ENCODE results near the gene PARN.

DNA sequence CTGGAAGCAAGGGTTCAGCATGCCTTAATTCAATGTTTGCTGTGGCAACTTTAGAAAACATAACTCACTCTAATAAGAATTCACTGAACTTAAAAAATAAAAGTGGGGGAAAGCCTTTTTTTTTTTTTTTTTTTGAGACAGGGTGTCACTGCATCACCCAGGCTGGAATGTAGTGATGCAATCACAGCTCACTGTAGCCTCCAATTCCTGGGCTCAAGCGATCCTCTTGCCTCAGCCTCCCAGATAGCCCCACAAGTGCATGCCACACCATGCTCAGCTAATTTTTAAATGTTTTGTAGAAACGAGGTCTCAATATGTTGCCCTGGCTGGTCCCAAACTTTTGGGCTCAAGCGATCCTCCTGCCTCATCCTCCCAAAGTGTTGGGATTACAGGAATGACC, 243.9 kb downstream of the PARN start:
- TF ChIP-seq EZH2 (IDR thresholded peaks at IDR 0.05; ENCODE audit: low read depth, unreplicated experiment) = no peak
- TF ChIP-seq CTCF (conservative IDR thresholded peaks at IDR 0.05; ENCODE audit: low read depth in 2 of 2) = no peak
- TF ChIP-seq EZH2phosphoT487 (IDR thresholded peaks at IDR 0.05; ENCODE audit: unreplicated experiment) = no peak

Data from GM23338 (cell line).